GM19328 (cell line): ENCODE results near the gene HOXA6.

Experiments used
- ATAC-seq: cut with Tn5 transposase; IDR thresholded peaks from one replicate; pipeline ENCODE4 v1.9.1; 2021; ENCODE audit warnings: mild to moderate bottlenecking, moderate library complexity; ENCODE audit not compliant: unreplicated experiment

HOXA6 gene

DNA sequence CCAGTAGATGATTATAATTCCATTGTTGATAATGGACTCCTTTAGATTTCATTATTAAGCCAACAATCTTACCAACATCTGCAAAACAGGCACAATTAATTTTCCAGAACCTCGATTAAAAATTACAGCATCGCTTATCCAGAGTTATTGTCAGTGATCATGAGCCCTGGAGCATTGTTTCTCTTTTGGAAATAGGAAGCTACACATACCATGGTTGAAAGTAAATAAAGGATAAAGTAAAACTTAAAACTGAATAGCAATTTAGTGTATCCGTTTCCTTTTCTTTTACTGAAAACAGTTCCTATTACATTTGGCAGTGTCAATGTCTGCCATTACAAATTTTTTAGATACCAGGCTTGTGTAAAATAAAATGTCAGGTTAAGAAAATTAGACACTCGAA is 35.2 kb downstream of the HOXA6 start:
- no peak for ATAC-seq

DNA sequence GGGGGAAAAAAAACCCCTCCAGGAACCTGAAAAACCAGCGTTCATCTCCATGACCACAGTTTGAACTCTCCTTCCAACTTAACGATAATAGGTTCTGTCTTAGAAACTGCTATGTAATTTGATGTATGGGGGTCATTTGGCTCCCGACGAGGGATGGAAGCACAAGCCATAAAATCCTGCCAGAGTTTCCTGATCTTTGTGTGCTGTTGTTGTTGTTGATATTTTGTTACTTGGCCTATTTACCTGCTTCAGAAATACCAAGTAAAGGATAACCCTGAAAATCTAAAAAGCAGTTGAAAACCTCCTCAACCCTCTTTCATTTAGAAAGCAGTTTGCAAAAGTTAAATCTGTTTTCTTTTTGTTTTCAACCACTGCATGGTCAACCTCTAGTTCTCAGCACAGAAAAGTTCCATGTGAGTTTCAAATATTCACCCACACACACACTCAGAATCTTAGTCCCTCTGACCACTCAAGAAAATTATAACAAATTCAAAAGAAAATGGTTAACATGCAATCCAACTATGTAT is 35.8 kb downstream of the HOXA6 start:
- ATAC-seq, result no peak

DNA sequence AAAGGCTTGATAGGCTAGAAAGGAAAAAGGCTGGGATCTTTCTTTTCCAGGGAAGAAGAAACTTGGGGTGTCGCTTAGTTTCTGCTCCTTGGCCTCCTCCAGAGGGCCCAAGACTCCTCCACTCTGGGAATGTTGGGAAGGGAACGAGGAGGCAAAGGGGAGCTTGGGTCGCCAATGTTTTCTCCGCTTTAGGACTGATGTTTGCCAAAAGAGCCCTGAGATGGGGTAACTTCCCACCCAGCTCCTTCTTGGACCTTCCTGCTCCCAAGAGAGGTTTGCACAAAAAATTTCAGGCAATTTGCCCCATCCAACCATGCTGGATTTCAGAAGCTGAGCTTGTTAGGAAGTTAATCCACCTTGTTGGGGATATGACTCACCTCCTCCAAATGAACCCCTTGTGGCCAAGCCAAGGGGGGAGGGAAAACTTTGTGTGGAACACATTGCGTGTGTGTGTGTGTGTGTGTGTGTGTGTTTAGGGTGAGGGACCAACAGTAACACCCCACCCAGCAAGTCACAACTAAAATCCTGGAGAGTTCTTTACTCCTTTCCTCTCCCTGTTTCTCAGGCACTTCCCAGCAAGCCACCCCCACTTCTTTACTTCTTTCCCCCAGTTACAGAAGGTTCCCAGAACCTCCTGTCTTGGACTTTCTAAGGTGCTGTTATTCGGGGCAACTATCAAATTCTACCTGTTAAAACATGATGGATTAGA is 36.4 kb downstream of the HOXA6 start:
- ATAC-seq, result no peak

DNA sequence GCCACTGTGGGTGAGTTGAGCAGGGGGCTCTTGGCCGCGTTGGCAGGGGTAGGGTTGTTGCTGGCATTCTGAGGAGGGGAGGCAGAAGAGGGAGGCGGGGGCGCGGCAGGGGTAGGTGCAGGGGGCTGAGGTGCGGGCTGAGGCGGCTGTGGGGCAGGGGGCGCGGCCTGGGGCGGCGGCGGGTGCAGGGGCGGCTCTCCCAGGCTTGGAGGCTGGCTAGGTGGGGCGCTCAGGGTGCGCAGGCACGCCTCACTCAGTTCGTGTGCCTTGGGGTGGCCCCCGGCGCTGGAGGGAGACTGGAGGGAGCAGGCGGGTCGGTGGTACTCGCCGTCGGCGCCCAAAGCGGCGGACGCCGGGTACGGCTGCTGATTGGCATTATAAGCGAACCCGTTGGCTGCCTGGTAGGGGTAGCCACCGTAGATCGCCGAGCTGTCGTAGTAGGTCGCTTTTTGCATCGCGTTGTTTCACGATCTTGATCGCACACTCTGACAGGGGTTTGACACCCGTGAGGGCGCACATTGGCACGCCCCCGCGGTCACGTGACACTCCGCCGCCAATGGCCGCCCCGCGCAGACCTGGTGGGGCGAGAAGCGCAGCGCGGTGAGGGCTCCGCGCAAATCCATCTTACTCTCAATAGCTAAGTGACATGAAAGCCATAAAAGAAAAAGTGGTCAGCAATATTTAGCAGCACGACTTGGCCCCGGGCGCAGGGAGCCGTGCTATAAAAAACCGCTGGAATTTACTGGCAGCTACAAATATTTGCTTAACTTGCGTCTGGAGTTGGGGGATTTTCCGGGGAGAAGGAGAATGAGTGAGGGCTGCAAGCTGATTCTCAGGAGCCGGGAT is 37.2 kb downstream of the HOXA6 start:
- no peak for ATAC-seq

DNA sequence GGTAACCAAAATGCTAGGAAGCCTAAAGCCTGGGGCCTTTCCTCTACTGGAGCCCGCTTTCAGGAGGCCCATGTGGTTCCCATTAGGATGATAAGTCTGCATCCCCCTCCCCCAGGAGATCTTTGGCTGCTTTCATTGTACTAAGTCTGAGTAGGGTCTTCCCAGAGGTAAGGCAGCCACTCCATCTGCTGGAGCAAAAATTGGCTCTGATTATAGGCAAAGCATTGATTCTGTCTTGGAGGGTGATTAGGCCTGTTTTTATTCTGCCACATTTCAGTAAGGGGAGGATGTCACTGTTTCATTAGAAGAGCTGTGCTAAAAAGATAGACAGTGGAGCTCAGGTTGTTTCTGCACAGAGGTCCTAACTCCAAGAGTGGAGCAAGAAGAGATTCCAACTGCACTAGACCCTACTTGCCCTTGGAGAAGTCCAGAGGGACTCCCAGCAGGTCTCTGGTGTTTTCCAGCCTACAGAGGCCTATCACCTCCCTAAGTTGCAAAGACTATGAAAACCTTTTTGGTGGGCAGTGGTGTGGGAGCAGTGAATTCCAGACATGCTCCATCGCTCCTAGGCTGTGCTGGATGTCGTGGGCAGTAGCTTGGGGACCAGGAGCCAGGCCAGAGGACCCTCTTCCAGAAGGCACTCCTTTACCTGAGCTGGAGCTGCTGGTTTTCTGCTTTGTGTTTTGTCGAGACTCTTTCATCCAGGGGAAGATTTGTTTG is 37.9 kb downstream of the HOXA6 start:
- no peak for ATAC-seq

DNA sequence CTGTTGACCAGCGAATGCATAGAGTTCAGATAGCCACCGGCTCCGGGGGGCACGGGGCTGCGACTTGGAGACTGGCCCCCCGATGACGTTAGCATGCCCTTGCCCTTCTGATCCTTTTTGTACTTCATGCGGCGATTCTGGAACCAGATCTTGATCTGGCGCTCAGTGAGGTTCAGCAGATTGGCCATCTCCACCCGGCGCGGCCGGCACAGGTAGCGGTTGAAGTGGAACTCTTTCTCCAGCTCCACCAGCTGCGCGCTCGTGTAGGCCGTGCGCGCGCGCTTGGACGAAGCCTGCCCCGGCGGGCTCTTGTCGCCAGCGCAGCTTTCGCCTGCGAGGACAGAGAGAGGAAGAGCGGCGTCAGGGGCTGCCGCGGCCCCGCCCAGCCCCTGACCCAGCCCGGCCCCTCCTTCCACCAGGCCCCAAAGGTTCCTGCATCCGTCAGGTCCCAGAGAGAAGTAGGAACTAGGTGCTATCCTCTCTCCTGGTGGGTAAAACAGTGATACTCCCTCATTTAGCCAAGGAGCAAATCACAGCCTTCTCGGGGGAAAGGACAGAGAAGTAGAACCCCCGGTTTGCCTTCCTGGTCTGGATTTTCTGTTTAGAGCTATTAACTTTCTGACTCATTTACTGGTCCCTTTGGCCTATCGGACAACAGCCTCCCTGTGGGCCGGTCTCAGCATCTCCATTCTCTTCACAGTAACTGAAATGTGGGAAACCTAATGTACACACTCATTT is 39.0 kb downstream of the HOXA6 start:
- ATAC-seq, result no peak

DNA sequence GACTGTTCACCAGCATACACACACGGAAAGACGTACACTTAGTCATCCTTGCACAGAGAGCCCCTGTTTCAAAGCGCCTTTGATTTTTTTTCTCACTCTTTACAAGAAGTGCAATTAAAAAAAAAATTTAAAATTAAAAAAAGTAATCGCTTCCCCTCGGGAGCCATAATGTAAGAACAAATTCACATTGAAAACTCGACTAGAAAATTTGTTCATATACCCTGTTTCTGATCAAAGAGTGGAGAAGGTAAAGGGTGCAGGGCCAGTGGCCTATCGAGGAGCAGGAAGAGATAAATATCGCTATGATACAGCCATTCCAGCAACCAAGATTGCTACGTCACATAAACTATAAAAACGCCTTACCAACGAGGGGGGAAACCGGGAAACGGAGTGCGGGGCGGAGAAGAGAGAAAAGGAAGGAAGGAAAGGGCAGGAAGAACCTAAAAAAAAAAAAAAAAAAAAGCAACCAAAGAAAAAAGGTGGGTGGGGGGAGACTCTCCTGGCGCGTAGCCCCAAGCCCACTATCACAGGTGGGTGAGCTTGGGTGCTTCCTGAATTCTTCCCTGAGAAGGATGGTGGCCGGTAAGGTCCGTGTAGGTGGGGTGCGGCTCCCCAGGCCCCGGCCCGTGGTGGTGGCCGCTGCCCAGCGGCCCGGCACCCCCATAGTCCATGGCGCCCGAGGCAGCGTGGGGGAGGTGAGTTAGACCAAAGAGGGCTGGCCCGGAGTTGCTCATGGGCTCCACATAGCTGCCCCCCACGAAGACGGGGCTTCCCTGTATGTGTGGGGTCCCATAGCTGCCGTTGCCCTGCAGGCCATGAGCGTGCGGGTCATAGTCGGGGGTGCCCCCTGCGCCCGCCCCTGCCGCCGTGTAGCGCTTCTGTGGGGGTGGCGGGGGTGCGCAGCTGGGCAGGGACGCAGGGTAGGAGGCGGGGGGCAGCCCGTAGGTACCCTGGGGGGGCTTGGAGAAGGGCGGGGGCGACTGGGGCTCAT is 39.9 kb downstream of the HOXA6 start:
- no peak for ATAC-seq

DNA sequence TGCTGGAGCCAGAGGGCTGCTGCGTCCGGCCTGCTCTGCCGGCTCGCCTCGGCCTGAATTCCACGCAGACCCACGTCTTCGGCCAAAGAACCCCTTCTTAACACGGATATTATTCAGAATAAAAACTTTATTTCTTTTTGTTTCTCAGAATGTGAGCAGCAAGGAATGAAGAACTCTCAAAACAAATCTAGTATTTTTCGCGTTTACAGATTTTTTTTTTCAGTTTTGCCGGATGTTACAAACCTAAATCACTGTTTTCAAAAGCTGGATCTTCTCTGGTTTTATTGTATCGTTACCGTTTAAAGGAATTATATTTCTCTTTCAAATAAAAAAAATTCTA is 40.7 kb downstream of the HOXA6 start:
- ATAC-seq, result no peak

DNA sequence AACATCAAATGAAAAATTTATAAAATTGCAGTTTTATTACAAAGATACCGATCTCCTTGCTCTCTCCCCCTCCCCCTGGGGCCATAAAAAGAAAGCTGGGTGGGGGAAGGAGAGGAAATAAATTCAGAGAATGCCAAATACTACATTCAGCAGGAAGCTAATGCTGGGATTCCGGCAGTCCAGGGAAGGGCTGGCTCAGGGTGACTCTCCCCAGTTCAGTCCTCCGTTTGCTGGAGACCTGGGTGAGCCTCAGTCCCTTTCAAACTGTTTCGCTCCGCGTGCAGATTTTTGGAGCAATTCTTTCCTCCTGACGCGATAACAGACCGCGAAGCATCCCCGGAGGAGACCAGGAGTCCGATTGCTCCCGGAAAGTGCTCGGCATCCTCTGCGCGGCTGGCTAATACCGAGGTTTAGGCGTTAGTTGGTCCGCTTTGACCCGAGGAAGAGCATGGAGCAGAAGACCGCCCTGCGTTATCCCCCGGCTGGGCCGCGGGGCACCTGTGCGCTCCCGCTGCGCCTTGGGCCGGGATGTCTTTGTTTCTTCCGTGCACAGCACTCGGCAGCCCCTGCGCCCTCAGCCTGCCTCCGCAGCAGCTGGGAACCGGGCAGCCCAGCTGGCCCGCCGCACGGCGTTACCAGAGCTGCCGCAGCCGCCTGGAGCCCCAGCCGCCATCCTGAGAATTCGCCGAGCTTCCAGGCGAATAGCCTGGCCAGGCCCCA is 41.2 kb downstream of the HOXA6 start:
- no peak for ATAC-seq

DNA sequence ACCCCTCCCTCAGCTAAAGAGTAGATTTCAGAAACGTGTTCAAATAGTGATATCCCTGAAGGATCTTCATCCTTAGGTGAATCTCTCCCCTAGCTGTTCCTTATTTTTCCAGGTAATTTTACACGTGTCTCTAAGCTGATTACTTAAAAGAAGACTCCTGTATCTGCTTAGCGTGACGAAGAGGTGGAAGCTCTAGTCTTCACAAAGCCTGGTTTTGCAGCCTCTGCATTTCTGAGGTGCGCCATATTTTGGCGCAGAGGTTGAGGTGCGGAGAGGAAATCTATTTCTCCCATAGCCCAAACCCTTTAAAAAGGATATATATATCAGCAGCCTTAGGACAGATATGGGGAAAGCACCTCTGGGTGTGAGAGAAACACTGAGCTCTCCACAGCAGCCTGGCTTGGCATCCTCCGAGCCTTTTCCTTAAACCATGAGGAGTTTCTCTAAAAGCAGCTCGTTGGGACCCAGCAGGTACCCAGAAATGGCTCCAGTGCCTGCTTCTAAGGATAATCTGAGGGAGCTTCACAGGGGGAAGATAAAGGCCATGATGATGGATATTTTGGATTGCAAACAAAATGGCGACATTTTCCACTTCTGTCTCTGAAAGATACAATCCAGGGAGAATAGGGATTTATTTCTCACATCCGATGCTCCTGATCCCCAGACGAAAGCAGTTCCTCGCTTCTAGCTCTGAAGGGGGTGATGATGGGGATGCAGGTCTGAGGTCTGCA is 42.1 kb downstream of the HOXA6 start:
- no peak for ATAC-seq

DNA sequence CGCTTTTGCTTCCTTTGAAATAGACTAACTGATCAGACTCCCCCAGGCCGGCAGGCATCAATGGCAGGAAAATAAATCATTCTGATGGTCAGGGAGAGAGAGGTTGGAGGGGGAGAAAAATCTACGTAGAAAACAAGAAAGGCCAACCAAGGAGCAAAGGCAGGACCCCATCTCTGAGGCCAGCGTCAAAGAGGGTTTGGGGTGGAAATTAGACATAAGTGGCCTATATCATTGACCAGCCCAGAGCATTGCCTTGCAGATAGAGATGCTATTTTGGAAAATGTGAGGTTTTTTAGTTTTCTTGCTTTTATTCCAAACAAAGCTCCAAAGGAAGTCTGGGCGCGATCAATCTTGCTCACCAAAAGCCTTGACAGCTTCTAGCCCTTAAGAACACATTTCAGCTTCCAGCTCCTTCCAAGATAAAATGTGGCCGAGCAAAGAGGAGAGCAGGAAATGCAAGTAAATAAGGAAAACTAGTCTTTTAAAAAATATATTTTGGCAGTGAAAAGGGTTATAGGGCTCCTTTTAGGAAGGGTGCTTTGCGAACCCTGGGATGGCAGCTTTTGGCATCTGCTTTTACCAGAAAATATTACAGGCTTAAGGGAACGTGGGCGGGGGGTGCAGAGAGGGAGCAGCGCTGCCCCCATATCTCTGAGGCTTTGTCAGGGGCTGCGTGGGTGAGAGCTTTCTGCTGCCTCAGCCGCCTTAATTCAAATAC is 43.1 kb downstream of the HOXA6 start:
- ATAC-seq, result no peak

DNA sequence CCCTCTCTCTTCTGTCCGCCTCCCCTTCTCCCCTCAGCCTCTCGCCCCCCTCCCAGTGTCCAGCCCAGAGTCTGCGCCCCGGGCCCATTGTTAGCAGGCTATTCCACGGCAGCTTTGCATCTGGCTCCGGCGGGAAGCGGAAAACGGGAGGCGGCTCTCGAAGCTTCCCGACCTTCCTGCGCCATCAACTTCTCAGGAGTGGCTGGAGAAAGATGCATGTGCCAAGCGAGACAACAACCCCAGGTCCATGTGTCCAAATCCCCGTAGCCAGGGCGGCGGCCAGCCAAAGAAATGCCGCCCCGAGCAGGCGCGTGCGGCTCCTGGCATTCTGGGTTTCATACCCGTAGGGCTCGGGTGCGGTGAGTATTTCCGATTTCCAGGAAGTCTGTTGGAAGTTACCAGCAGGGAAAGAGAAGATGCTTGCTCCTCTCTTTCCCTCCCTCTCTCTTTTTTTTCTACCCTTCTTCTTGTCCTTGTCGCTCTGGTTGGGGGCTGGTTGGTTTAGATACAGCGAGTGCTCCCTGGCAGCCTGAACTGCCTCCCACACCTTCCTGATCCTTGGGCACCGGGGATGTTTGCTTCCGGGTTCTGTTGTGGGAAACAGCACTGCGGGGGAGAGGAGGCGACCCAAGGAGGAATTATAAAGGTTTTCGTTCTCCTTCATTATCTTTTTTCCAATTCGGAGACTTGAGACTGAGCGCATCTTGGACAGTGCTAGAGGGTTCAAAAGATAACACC is 43.9 kb downstream of the HOXA6 start:
- no peak for ATAC-seq

DNA sequence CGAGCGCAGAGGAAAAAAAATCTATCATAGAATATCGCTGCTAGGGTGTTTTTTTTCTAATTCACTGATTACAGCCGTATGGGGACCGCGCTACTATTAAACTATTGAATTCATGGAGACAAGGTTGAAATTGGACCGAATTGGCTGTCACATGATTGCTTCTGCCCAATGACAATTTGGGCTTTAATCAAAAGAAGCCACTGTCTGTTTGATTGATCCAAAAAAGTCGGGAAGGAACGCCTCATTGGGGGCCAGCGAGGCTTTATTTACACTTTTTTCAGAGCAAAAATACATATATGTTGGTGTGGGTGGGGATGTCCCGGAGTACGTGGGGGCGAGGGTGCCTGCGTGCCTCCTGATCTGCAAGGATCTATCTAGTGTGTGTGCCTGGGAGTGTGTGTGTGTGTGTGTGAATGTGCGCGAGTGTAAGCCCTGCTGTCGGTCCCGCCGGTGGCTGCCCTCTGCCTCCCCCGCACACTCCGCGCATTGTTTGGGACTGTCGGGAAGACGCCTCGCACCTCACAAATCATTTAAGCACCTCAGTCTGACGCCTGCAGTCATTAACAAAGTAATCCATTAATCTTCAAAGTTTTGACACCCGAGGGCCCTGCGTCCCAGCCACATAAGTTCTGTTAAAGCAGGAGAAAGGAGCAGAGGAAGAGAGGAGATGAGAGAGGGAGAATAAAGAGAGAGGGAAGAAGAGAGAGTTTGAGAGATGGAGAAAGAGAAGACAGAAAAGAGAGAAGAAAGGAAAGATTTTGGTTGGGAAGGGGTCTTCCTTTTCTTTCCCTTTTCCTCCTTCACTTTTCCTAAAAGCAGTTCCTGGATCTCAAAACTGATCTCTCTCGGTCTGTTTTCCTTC is 44.8 kb downstream of the HOXA6 start, which contains the start of gene HOXA2:
HOXA2 (minus strand) TSS at position 103 of the 862 bp plus-strand sequence. CDS start 183 bp downstream, outside the sequence.
- no peak for ATAC-seq

DNA sequence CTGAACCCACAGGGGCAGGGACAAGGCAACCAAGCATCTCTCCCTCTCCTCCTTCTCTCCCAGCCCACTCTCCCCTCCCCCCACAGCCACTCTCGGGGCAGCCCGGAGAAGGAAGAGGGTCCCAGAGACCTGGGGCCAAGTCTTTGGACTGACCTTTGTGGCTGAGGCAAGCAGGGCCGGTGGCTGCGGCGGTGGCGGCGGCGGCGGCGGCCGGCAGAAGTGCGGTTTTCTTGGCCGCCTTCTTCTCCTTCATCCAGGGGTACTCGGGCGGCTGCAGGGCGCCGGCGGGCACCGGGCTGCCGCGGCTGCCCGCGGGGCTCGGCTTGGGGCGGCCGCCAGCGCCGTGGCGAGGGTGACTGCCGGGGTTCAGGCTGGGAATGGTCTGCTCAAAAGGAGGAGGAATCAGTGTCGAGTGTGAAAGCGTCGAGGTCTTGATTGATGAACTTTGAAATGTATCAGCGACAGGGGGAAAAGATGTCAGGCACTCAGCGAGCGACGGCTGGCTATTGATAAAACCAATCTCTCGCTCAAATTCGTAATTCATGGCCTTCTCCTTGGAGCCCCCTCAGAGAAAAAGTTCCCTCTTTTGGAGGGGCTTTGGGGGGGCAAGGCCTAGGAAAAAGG is 45.5 kb downstream of the HOXA6 start:
- ATAC-seq, result no peak

DNA sequence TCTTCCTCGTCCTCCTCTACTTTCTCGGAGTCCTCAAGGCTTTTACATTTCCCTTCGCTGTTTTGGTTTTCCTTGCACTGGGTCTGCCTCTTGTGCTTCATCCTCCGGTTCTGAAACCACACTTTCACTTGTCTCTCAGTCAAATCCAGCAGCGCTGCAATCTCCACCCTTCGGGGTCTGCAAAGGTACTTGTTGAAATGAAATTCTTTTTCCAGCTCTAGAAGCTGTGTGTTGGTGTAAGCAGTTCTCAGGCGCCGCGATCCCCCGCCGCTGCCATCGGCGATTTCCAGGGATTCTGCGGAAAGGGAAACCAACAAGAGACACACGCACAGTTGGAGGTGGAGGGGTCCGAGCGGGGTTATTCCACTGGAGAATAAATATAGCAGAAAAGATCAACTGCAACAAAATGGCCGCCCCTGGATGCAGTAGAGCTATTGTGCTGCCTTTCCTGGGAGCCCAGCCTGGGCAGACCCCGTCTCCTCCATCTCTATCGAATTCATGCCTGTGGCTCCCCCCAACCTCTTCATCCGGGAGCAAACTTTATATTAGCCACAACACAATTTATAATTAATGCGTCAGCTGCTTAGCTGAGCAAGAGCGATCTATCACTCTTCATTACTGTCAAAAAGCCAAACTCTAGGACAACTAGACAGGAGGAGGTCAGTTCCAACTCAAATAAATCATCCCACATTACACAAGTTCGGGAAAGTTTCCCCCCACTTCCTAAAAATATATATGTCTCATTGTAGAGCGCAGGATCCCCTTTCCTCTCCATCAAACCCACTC is 46.2 kb downstream of the HOXA6 start:
- ATAC-seq, result no peak
